Measurements from ENCODE around the gene RPIA. TPM values are rescaled to one million over a fixed set of nuclear protein-coding genes. Genes with fewer than 3 reads are reported as not detected.

The RPIA gene
- polyA plus RNA-seq, 2 of the 4 experiments (the other 2 are of a cell fraction): 23.3 to 27.0 TPM

GRCh38 chr2:88737385-88737784, 45.9 kb downstream of the RPIA start:
- TF ChIP-seq CHD4 (IDR thresholded peaks at IDR 0.05; ENCODE audit: borderline replicate concordance) (no peak), RNF2 (IDR thresholded peaks at IDR 0.05; ENCODE audit: borderline replicate concordance, low read depth) (no peak), NR3C1 (IDR thresholded peaks at IDR 0.05) (no peak), BCL3 (IDR thresholded peaks at IDR 0.05) (no peak), JUNB (IDR thresholded peaks at IDR 0.05) (no peak), MYC (IDR thresholded peaks at IDR 0.05; ENCODE audit: borderline replicate concordance, low read length) (no peak), HOXB5 (CRISPR knock-in tag; IDR thresholded peaks at IDR 0.05) (no peak), REST (IDR thresholded peaks at IDR 0.05) (no peak), CBX8 (IDR thresholded peaks at IDR 0.05) (no peak), HOXB13 (CRISPR knock-in tag; IDR thresholded peaks at IDR 0.05; ENCODE audit: low read depth) (no peak), CTCF (IDR thresholded peaks at IDR 0.05) (no peak), FOXS1 (CRISPR knock-in tag; IDR thresholded peaks at IDR 0.05) (no peak), ELK1 (IDR thresholded peaks at IDR 0.05; ENCODE audit: low read depth, low read length) (no peak), FOSL2 (IDR thresholded peaks at IDR 0.05) (no peak), FOSL2 (CRISPR knock-in tag; IDR thresholded peaks at IDR 0.05) (no peak), MAZ (IDR thresholded peaks at IDR 0.05; ENCODE audit: borderline replicate concordance, low read depth, low read length) (no peak), RCOR1 (IDR thresholded peaks at IDR 0.05; ENCODE audit: low read depth, low read length) (no peak), POLR2A (IDR thresholded peaks at IDR 0.05; ENCODE audit: low read length) (no peak)
- 87% methylated on average over 4 of the region's 4 CpGs for WGBS (ENCODE audit: missing lambda C conversion rate)
- no peak for DNase-seq (ENCODE audit: low read depth in 1 of 2, low spot score in 1 of 2)
- H3K9me3 ChIP-seq: no peaks in the 10 kb centered on the region
- H3K27ac ChIP-seq: no peak overlapping the region
- FAIRE-seq: no peak
- H3K4me3 ChIP-seq: no peak overlapping the region
- H3K4me2 ChIP-seq: no peak overlapping the region
- POLR2A ChIA-PET: no interaction called here
- ATAC-seq: no peak
- CTCF ChIA-PET: interaction anchor here (0.7 to 2.4 kb wide), 3 partner anchors 9 to 182 kb away, joined by 3 to 10 read pairs (median 4); no protein-coding TSS in a partner anchor
- peaks cover 17% of the 10 kb centered on the region for H3K4me1 ChIP-seq

- Histone ChIP-seq H3K27ac (no peak overlapping the region), H3K9me3 (no peaks in the 10 kb centered on the region), H3K4me2 (no peak overlapping the region), H3K4me1 (peaks cover 17% of the 10 kb centered on the region), H3K4me3 (no peak overlapping the region)
- ATAC-seq (no peak), FAIRE-seq (no peak), DNase-seq (ENCODE audit: low read depth in 1 of 2, low spot score in 1 of 2) (no peak)
- POLR2A ChIA-PET: no interaction called here
- TF ChIP-seq BHLHE40 (IDR thresholded peaks at IDR 0.05; ENCODE audit: low read depth, low read length) (no peak), JUN (IDR thresholded peaks at IDR 0.05) (no peak), KDM1A (IDR thresholded peaks at IDR 0.05; ENCODE audit: low read depth) (no peak), ZNF302 (CRISPR knock-in tag; IDR thresholded peaks at IDR 0.05) (no peak), ZC3H11A (IDR thresholded peaks at IDR 0.05) (no peak), TP53 (CRISPR knock-in tag; IDR thresholded peaks at IDR 0.05) (no peak), E2F6 (IDR thresholded peaks at IDR 0.05; ENCODE audit: borderline replicate concordance, low read depth) (no peak), RARB (CRISPR knock-in tag; IDR thresholded peaks at IDR 0.05) (no peak), ZFP36 (IDR thresholded peaks at IDR 0.05; ENCODE audit: borderline replicate concordance, partially characterized antibody) (no peak), CHD2 (IDR thresholded peaks at IDR 0.05; ENCODE audit: low read length, partially characterized antibody) (no peak), RCOR1 (IDR thresholded peaks at IDR 0.05; ENCODE audit: low read depth, low read length) (no peak), NR3C1 (IDR thresholded peaks at IDR 0.05) (no peak), PHF8 (IDR thresholded peaks at IDR 0.05; ENCODE audit: borderline replicate concordance, low read depth) (no peak)
- 90% methylated on average over 3 of the region's 3 CpGs for WGBS (ENCODE audit: missing lambda C conversion rate)
- CTCF ChIA-PET: interaction anchor here (1.4 to 2.4 kb wide), 3 partner anchors 10 to 41 kb away, joined by 3 to 10 read pairs (median 4); no protein-coding TSS in a partner anchor
Observed at GRCh38 chr2:88738271-88738670, 46.8 kb downstream of the RPIA start.

All from A549 (cell line).